Breast epithelium (tissue), 3 donors: Measurements from ENCODE around the gene MRPL19.

Experiments
- POLR2A ChIP-seq: fragments of 450-650 bp; IDR thresholded peaks from one replicate; pipeline ENCODE4 v1.6.1; 2016; ENCODE audit warnings: antibody characterized with exemption, mild to moderate bottlenecking, moderate library complexity
- TF ChIP-seq, protein P1 (sequence below), 3 donors: fragments of 450-650 bp; IDR thresholded peaks; one replicate each; pipeline ENCODE4 v1.5.1; 2016 to 2017; ENCODE audit warnings: antibody characterized with exemption in 3 of 3, mild to moderate bottlenecking in 3 of 3, moderate library complexity in 3 of 3

DNA sequence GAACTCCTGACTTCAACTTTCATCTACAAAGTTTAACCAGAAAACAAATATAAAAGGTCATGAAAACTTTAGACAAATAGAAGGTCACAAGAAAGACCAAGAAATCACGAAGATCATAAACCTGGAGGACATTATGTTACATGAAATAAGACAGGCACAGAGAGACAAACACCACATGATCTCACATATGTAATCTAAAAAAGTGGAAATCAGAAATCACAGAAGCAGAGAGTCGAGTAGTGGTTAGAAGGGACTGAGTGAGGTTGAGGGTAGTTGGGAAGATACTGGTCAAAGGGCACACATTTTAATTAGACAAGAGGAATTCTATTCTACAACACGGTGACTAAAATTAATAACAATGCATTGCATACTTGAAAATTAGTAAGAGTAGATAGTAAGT lies 62.7 kb downstream of the MRPL19 start:
- TF ChIP-seq, protein P1, sequence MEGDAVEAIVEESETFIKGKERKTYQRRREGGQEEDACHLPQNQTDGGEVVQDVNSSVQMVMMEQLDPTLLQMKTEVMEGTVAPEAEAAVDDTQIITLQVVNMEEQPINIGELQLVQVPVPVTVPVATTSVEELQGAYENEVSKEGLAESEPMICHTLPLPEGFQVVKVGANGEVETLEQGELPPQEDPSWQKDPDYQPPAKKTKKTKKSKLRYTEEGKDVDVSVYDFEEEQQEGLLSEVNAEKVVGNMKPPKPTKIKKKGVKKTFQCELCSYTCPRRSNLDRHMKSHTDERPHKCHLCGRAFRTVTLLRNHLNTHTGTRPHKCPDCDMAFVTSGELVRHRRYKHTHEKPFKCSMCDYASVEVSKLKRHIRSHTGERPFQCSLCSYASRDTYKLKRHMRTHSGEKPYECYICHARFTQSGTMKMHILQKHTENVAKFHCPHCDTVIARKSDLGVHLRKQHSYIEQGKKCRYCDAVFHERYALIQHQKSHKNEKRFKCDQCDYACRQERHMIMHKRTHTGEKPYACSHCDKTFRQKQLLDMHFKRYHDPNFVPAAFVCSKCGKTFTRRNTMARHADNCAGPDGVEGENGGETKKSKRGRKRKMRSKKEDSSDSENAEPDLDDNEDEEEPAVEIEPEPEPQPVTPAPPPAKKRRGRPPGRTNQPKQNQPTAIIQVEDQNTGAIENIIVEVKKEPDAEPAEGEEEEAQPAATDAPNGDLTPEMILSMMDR (IDR thresholded peaks at IDR 0.05): no peak
- TF ChIP-seq POLR2A: no peak
